Germinal center (tissue), 1 donor: ENCODE measurements around the gene CES3.
"Not testable (repeated sequence)": the region's sequence is repeated elsewhere in the genome, so short reads cannot be mapped to it uniquely, and the experiment has no call there.

Experiments
- DNase-seq: peaks from one replicate; pipeline ENCODE4 v3.0.0; 2012; ENCODE audit warnings: mixed read lengths, low spot score

CES3 gene

GRCh38 chr16:66926961-66927436 lies 34.1 kb upstream of the CES3 start:
- no peak for DNase-seq

- DNase-seq: no peak
Measured at GRCh38 chr16:66927918-66928649, 33.0 kb upstream of the CES3 start.

- no peak for DNase-seq
Measured at GRCh38 chr16:66928702-66929388, 32.2 kb upstream of the CES3 start.

GRCh38 chr16:66930189-66930588 lies 30.9 kb upstream of the CES3 start:
- DNase-seq: no peak

- no peak for DNase-seq
Measured at GRCh38 chr16:66931665-66932064, 29.4 kb upstream of the CES3 start.

- no peak for DNase-seq
Measured at GRCh38 chr16:66932076-66932475, 29.0 kb upstream of the CES3 start.

- no peak for DNase-seq
Measured at GRCh38 chr16:66933776-66934137, 27.3 kb upstream of the CES3 start.

- DNase-seq: peak; percentile 89
Measured at GRCh38 chr16:66934138-66934838, 26.8 kb upstream of the CES3 start, which contains the start of gene CIAO2B. Gene CIAO2B, minus strand, starts transcription at chr16:66934402. Its CDS starts 38 bp downstream, at chr16:66934364.

- DNase-seq: not testable (repeated sequence)
Measured at GRCh38 chr16:66934839-66935313, 26.2 kb upstream of the CES3 start.

- no peak for DNase-seq
Measured at GRCh38 chr16:66935314-66936011, 25.6 kb upstream of the CES3 start, which contains the start of gene CES2. Gene CES2, plus strand, starts transcription at chr16:66935516. Its CDS starts 120 bp downstream, at chr16:66935636.

- no peak for DNase-seq
Measured at GRCh38 chr16:66936462-66936861, 24.6 kb upstream of the CES3 start.

- DNase-seq: no peak
Measured at GRCh38 chr16:66936889-66937554, 24.0 kb upstream of the CES3 start.

GRCh38 chr16:66937725-66938337 lies 23.2 kb upstream of the CES3 start:
- DNase-seq: no peak

GRCh38 chr16:66939366-66939765 lies 21.7 kb upstream of the CES3 start:
- DNase-seq: no peak

GRCh38 chr16:66940236-66940635 lies 20.8 kb upstream of the CES3 start:
- no peak for DNase-seq

GRCh38 chr16:66942981-66943380 lies 18.1 kb upstream of the CES3 start:
- DNase-seq: no peak

- no peak for DNase-seq
Measured at GRCh38 chr16:66943426-66944053, 17.5 kb upstream of the CES3 start.

GRCh38 chr16:66944054-66944441 lies 17.0 kb upstream of the CES3 start:
- no peak for DNase-seq

- not testable (repeated sequence) for DNase-seq
Measured at GRCh38 chr16:66944971-66945370, 16.1 kb upstream of the CES3 start.

GRCh38 chr16:66945939-66946338 lies 15.1 kb upstream of the CES3 start:
- no peak for DNase-seq
